C4-2B (cell line): ENCODE data around the gene NDC1.

ENCODE experiments used
- H3K27ac ChIP-seq: fragments of 450-650 bp; 2 replicates; pipeline ENCODE4 v1.5.1; 2017
- ZFX ChIP-seq: fragments of 450-650 bp; IDR thresholded peaks from 2 replicates; pipeline ENCODE4 v1.6.1; 2017
- TF ChIP-seq, protein P1 (sequence below): fragments of 450-650 bp; conservative IDR thresholded peaks from 2 replicates; pipeline ENCODE4 v1.5.1; 2017; ENCODE audit warnings: mild to moderate bottlenecking

NDC1 gene

DNA sequence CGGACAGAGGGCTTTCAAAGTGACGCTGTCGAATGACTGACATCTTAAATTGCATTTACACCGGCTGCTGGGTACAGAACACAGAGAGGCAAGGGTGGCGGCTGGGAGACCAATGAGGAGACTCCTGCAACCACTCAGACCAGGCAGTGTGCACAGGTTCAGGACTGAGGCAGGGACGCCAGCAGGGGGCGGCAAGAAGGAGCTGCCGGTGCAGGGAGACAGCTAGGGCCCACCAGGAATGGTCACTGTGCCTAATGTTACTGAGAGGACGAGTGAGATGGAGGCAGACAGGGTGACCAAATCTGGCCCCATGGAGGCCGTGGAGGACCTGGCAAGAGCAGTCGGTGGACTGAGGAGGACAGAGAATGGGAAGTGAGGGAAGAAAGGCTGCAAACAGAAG is 122.6 kb downstream of the NDC1 start:
- TF ChIP-seq, protein P1, sequence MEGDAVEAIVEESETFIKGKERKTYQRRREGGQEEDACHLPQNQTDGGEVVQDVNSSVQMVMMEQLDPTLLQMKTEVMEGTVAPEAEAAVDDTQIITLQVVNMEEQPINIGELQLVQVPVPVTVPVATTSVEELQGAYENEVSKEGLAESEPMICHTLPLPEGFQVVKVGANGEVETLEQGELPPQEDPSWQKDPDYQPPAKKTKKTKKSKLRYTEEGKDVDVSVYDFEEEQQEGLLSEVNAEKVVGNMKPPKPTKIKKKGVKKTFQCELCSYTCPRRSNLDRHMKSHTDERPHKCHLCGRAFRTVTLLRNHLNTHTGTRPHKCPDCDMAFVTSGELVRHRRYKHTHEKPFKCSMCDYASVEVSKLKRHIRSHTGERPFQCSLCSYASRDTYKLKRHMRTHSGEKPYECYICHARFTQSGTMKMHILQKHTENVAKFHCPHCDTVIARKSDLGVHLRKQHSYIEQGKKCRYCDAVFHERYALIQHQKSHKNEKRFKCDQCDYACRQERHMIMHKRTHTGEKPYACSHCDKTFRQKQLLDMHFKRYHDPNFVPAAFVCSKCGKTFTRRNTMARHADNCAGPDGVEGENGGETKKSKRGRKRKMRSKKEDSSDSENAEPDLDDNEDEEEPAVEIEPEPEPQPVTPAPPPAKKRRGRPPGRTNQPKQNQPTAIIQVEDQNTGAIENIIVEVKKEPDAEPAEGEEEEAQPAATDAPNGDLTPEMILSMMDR: peak; percentile 64
- no peak for TF ChIP-seq ZFX
- H3K27ac ChIP-seq: no peak overlapping the region
